22Rv1 (cell line): ENCODE measurements around the gene LAMC1.

Source experiments
- ZFX ChIP-seq: fragments of 450-650 bp; IDR thresholded peaks from 2 replicates; pipeline ENCODE4 v1.6.1; 2017; ENCODE audit warnings: antibody characterized with exemption, borderline replicate concordance
- TF ChIP-seq, protein P1 (sequence below): fragments of 450-650 bp; IDR thresholded peaks from 2 replicates; pipeline ENCODE4 v1.5.1; 2017; ENCODE audit warnings: mild to moderate bottlenecking

- TF ChIP-seq, protein P1, sequence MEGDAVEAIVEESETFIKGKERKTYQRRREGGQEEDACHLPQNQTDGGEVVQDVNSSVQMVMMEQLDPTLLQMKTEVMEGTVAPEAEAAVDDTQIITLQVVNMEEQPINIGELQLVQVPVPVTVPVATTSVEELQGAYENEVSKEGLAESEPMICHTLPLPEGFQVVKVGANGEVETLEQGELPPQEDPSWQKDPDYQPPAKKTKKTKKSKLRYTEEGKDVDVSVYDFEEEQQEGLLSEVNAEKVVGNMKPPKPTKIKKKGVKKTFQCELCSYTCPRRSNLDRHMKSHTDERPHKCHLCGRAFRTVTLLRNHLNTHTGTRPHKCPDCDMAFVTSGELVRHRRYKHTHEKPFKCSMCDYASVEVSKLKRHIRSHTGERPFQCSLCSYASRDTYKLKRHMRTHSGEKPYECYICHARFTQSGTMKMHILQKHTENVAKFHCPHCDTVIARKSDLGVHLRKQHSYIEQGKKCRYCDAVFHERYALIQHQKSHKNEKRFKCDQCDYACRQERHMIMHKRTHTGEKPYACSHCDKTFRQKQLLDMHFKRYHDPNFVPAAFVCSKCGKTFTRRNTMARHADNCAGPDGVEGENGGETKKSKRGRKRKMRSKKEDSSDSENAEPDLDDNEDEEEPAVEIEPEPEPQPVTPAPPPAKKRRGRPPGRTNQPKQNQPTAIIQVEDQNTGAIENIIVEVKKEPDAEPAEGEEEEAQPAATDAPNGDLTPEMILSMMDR, result no peak
- no peak for TF ChIP-seq ZFX
These were observed 145.1 kb downstream of the LAMC1 start for GRCh38 chr1:183168308-183168707.
